CD4-positive, alpha-beta T cell (primary cell): ENCODE measurements around the gene DYNLL1. TPM values are rescaled to one million over a fixed set of nuclear protein-coding genes. Genes with fewer than 3 reads are reported as not detected.
A peak's percentile ranks its signal among the peaks of the same experiment; 100 is the strongest.

Experiments used
- ATAC-seq: fragments of 200-7000 bp; cut with Tn5 transposase; one replicate; pipeline ENCODE4 v1.10.0; 2022; ENCODE audit warnings: mild to moderate bottlenecking; ENCODE audit not compliant: poor library complexity
- CTCF ChIA-PET: fragments of 350-600 bp; sonication (Branson Sonifier 250); formaldehyde crosslinking; loops from one replicate; lab custom pipeline; 2021; ENCODE audit warnings: antibody characterized with exemption, inconsistent platforms; lab: Charles Lee
- POLR2A ChIA-PET: fragments of 350-600 bp; sonication (Branson Sonifier 250); formaldehyde crosslinking; loops from one replicate; lab custom pipeline; 2021; ENCODE audit warnings: antibody characterized with exemption, inconsistent platforms; lab: Charles Lee
- DNase-seq, 14 experiments: peaks; one replicate each; pipeline ENCODE4 v3.0.0-alpha.2; 2013 to 2020; ENCODE audit warnings: mixed read lengths in 2 of 14
- H3K27ac ChIP-seq, 2 donors: one replicate each; pipeline versions ENCODE4 v1.5.1 to v1.7.0; 2013; ENCODE audit warnings: low read length in 2 of 2, low read depth in 1 of 2, mild to moderate bottlenecking in 1 of 2
- H3K27me3 ChIP-seq, 2 experiments: 1 replicate in 1 of 2; 2 replicates in 1 of 2; pipeline versions ENCODE4 v1.6.1 to v1.7.0; 2013; ENCODE audit warnings: low read length in 2 of 2, control low read depth in 1 of 2, mild to moderate bottlenecking in 1 of 2, moderate library complexity in 1 of 2; ENCODE audit not compliant: insufficient read depth in 2 of 2, control insufficient read depth in 1 of 2
- H3K36me3 ChIP-seq: one replicate; pipeline ENCODE4 v1.6.1; 2013; ENCODE audit warnings: low read length, control low read depth; ENCODE audit not compliant: insufficient read depth
- H3K4me1 ChIP-seq: one replicate; pipeline ENCODE4 v1.6.1; 2013; ENCODE audit warnings: low read length, control low read depth; ENCODE audit not compliant: insufficient read depth
- H3K4me3 ChIP-seq: one replicate; pipeline ENCODE4 v1.5.1; 2013; ENCODE audit warnings: mild to moderate bottlenecking, low read length, moderate library complexity
- H3K9me3 ChIP-seq, 2 experiments: 1 replicate in 1 of 2; 2 replicates in 1 of 2; pipeline versions ENCODE4 v1.6.1 to v1.7.0; 2013; ENCODE audit warnings: low read length in 2 of 2, mild to moderate bottlenecking in 2 of 2, control low read depth in 1 of 2, moderate library complexity in 1 of 2; ENCODE audit not compliant: control insufficient read depth in 1 of 2, insufficient read depth in 1 of 2
- H3K27ac Mint-ChIP-seq: one replicate; pipeline ENCODE4 v1.8.0; 2020; ENCODE audit warnings: mixed read lengths
- H3K27me3 Mint-ChIP-seq: one replicate; pipeline ENCODE4 v1.8.0; 2021; ENCODE audit warnings: mixed read lengths
- H3K36me3 Mint-ChIP-seq: one replicate; pipeline ENCODE4 v1.8.0; 2021; ENCODE audit warnings: low read depth, mixed read lengths
- H3K4me1 Mint-ChIP-seq: one replicate; pipeline ENCODE4 v1.8.0; 2021; ENCODE audit warnings: low read depth, mixed read lengths
- H3K4me3 Mint-ChIP-seq: one replicate; pipeline ENCODE4 v1.8.0; 2020; ENCODE audit warnings: mild to moderate bottlenecking, mixed read lengths
- H3K9me3 Mint-ChIP-seq: one replicate; pipeline ENCODE4 v1.8.0; 2020; ENCODE audit warnings: mixed read lengths
- CTCF ChIP-seq: fragments of 200-600 bp; IDR thresholded peaks from one replicate; pipeline ENCODE4 v1.8.0; 2022; ENCODE audit warnings: antibody characterized with exemption, mild to moderate bottlenecking
- intact Hi-C, 2 experiments: fragments of 100-400 bp; cut with DNase I in 1 of 2; cut with micrococcal nuclease in 1 of 2; formaldehyde crosslinking; loops; one replicate each; pipeline versions ENCODE4 v1.15.1 to v1.9.0; 2023 to 2025; cut with DNase I, micrococcal nuclease
- total RNA-seq, 174 experiments: library from RNA in 2 of 174; stranded (reverse) in 2 of 174; gene quantifications; one replicate each; pipeline ENCODE4 v1.2.3 and lab custom pipeline; 2021 to 2026

Gene DYNLL1
- total RNA-seq, 2 experiments from 2014 or later: 23.6 to 24.5 TPM

GRCh38 chr12:120473807-120474615 is 21.9 kb upstream of the DYNLL1 start:
- DNase-seq: no peak
- Mint-ChIP-seq H3K27me3 (no peaks in the 10 kb centered on the region), H3K4me3 (no peak overlapping the region), H3K36me3 (no peaks in the 10 kb centered on the region), H3K4me1 (peaks cover 12% of the 10 kb centered on the region), H3K9me3 (no peaks in the 10 kb centered on the region), H3K27ac (no peak overlapping the region)
- ChIA-PET POLR2A (no interaction called here), CTCF (interaction anchor here (0.9 to 1.4 kb wide), 3 partner anchors 23 to 172 kb away, joined by 3 read pairs; partner anchors contain the start of gene SIRT4)
- H3K4me1 ChIP-seq: peaks cover 11% of the 10 kb centered on the region
- no peak overlapping the region for H3K27ac ChIP-seq
- no peak for TF ChIP-seq CTCF
- ATAC-seq: no peak
- H3K4me3 ChIP-seq: no peak overlapping the region
- H3K27me3 ChIP-seq: no peaks in the 10 kb centered on the region
- H3K9me3 ChIP-seq: no peaks in the 10 kb centered on the region
- no peaks in the 10 kb centered on the region for H3K36me3 ChIP-seq
- intact Hi-C loops: no loop called here

- TF ChIP-seq CTCF: no peak
- intact Hi-C loops: no loop called here
- H3K9me3 Mint-ChIP-seq: no peaks in the 10 kb centered on the region
- no peak overlapping the region for H3K4me3 Mint-ChIP-seq
- H3K27me3 Mint-ChIP-seq: no peaks in the 10 kb centered on the region
- Histone ChIP-seq H3K4me1 (peaks cover 14% of the 10 kb centered on the region), H3K36me3 (no peaks in the 10 kb centered on the region), H3K27me3 (no peaks in the 10 kb centered on the region), H3K27ac (no peak overlapping the region), H3K9me3 (no peaks in the 10 kb centered on the region), H3K4me3 (no peak overlapping the region)
- ATAC-seq: no peak
- ChIA-PET CTCF (interaction anchor here (0.9 kb wide), 1 partner anchor 172 kb away, joined by 3 read pairs; the partner anchor contains the start of gene SIRT4), POLR2A (no interaction called here)
- no peak overlapping the region for H3K27ac Mint-ChIP-seq
- peaks cover 12% of the 10 kb centered on the region for H3K4me1 Mint-ChIP-seq
- H3K36me3 Mint-ChIP-seq: no peaks in the 10 kb centered on the region
- peak in 2 of 14 experiments; percentile 39 to 51 for DNase-seq
Observed at GRCh38 chr12:120474616-120474960, 21.3 kb upstream of the DYNLL1 start.

GRCh38 chr12:120475643-120476042 is 20.3 kb upstream of the DYNLL1 start:
- Histone ChIP-seq H3K27me3 (no peaks in the 10 kb centered on the region), H3K4me1 (peaks cover 15% of the 10 kb centered on the region), H3K36me3 (no peaks in the 10 kb centered on the region), H3K27ac (no peak overlapping the region), H3K4me3 (no peak overlapping the region), H3K9me3 (no peaks in the 10 kb centered on the region)
- H3K36me3 Mint-ChIP-seq: no peaks in the 10 kb centered on the region
- intact Hi-C loops: no loop called here
- DNase-seq (no peak), ATAC-seq (no peak)
- ChIA-PET POLR2A (interaction anchor here (0.9 kb wide), 1 partner anchor 20 kb away, joined by 3 read pairs; the partner anchor contains the start of gene DYNLL1), CTCF (no interaction called here)
- H3K27me3 Mint-ChIP-seq: no peaks in the 10 kb centered on the region
- no peaks in the 10 kb centered on the region for H3K9me3 Mint-ChIP-seq
- TF ChIP-seq CTCF: no peak
- peaks cover 4% of the 10 kb centered on the region for H3K4me1 Mint-ChIP-seq
- H3K27ac Mint-ChIP-seq: no peak overlapping the region
- H3K4me3 Mint-ChIP-seq: no peak overlapping the region
